ENCODE results near the gene HYAL3.

Gene HYAL3

DNA sequence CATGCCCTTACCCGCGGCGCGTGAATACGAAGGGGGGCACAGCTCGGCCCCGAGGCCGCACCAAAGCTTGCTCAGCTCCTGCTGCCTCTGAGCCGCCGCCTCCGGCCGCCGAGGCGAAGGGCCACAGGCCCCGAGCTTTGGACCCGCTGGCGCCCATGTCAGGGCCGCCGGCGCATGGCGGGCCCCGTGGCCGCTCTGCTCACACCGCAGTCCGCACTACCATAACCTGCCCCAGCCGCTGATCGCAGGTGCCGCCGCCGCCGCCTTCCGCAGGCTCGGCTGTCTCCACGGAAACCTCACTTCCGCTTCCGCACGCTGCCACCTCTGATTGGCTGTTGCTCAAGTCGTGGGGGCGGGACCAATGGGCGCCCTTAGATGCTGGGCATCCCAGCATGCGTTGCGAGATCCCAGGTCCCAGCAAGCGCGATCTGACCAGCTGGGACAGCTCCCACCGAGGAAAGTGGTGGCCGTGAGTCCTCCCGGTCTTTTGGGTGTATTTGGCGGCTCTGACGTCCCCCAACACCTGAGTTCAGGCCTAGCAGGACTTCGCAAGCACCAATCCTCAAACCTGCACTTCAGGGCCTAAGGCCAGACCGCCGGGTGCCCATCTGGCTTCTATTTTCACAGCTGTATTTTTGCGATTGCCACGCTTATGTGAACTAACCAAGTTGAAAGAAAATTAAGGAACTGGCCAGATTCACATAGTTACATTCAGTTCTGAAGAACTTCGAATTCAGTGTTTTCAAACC lies 28.9 kb upstream of the HYAL3 start, which contains the start of gene TUSC2:
TSS of gene TUSC2 (minus strand) at position 281 of the 749 bp plus-strand sequence. CDS start at position 157, 124 bp downstream.
- peak; percentile 96 for DNase-seq

DNA sequence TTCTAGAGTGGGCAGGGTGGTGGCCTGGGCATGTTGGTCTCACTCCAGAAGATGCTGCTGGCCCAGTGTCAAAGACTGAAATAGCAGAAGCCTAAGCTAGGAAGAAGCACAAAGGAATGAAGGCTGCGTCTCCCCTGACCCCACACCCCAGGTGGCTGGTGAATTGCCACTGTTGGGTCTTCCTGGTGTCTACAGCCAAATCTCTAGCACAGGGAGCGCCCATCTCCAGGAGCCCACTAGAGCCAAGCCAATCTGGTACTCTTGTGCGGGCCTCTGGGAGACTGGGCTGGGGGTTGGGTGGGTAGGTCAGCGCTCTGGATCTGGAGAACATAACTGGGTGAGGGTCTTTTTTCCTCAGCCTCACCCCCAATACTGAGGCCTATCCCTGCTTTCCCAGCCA lies 27.9 kb upstream of the HYAL3 start:
- DNase-seq = no peak

DNA sequence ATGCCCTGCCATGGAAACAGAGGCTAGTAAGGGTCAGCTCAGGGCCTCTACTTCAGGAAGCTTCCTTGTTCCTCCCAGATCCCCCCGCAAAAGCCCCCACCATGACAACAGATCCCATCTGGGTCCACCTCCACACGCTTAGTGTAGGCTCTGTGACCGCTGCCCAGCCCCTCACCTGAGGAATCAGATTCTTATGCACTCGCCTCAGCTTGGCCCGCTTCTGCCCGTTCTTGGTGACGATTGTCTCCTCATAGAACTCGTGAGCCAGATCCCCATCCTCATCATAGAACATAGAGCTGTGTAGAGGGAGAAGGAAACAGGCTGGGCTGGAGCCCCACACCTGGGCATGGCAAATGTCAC lies 27.0 kb upstream of the HYAL3 start:
- DNase-seq = no peak

DNA sequence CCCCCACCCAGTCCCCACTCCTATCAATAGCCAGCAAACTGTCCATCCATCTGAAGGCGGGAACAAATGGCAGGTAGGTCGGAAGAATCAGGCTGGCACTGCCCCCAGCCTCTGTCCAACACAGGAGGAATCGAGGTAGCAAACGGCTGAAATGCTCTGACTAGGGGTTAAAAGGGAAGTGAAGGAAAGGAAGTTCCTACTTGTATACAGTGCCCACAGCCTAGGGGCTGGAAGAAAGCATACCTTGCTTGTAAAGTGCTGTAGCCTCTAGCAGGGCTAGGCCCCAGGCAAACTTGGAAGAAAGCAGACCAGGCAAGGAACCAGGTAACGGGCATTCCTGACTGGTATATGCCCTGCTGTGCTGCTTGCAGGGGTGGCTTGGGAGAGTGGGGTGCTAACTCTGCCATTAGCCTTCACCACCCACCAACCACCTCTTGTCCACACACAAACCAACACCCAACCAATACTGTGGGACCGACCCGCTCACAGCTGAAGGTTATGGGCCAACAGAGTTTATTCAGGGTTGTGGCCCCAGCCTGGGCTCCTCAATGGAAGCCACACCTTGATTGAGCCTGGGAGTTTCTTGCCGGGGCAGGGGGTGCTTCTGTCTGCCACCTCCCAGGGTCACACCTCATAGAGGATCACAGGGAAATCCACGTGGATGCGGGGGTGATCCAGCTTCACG lies 26.4 kb upstream of the HYAL3 start:
- no peak for DNase-seq

DNA sequence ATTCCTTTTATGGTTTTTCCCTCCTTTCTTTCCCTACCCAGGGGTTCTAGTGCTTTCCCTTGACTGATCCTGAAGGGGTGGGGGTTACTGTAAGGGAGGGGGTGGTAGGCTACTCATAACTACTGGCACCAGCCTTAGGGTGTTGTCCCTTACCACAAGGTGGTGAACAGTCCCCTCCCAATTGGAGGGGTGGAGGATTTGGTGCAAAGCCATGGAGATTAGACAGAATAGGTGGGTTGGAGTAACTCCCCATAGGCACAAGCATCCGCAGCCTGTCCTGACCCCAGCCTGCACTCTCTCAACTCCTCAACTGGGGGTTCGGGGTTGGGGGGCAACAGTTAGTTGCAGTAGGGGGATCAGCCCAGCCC lies 25.9 kb upstream of the HYAL3 start:
- no peak for DNase-seq

DNA sequence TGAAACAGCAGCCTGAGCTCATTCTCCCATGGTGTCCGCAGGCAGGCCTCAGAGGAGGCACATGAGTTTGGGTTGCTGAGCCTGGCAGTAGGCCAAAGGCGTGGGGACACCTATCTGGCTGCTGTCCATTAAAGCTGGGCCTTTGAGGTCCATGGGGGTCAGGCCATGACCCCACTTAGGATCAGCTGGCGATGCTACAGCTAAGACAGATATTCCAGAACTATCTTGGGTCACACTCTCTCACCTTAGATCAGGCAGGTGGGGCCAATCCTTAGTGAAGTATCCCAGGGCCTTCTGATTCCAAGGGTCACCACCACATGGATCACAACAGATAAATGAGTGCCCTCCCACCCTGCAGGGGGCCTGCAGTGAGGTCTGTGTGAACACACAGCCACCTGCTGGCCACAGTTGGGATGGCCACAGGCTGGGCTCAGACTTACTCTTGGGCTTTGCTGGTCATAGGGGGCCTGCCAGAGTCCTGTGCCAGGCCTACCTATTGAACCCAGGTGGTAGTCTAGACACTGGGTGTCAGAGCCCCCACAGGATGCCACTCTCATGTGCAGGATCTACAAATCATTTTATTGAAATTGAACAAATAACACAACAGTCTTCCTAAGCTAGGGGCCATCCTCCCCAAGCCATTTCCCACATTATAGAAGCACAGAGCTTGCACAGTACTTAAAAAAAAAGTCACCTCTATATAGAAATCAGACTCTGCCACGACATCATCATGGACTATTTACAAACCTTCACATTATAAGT lies 25.3 kb upstream of the HYAL3 start:
- peak; percentile 37 for DNase-seq

DNA sequence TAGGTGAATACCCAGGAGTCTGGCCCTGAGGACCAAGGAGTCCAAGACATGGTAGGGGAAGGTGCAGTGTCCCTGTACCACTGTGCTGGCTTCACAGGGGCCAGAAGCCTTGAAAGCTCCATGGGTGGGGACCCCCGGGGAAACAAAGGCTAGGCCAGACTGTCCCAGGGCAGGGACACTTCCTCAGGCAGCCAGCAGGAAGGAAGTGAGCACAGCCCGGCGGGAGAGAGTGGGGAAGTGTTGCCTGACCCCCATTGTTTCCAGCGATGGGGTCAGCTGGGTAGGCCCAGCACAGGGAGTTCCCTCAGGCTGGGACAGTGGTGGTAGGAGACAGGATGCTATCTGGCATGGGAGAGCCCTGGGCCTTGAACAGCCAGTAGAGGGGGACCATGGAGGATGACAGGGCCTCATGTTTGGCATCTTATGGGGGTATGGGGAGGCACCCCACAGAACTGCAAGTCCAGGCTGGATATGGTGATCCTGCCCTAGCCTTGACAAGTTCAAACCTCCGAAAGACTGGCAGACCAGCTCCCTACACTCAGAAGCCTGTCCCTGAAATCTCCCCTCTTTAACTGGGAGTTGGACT lies 24.5 kb upstream of the HYAL3 start:
- DNase-seq = no peak

DNA sequence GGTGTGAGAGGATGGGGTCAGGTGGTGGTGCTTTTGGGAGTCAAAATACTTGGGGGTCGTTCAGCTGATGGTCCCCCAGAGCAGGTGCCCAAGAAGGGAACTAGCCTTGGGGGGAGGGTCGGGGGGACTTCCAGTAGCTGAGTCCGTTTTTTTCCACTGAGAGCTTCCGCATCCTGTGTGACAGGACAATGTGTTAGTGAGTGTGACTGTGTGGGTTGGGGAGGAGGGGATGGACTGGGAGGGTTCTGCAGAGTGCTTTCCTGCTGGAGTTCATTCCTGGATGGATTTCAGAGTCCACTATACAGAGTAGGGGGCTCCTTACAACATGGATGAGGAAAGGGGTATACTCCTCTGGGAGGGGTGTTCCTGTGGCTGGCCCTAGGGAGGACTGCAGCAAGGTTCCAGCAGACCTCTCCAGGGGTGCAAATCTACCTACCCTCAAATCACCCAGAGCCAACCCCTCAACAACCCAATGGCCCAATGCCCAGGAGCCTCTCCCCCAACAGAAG lies 23.9 kb upstream of the HYAL3 start:
- no peak for DNase-seq

DNA sequence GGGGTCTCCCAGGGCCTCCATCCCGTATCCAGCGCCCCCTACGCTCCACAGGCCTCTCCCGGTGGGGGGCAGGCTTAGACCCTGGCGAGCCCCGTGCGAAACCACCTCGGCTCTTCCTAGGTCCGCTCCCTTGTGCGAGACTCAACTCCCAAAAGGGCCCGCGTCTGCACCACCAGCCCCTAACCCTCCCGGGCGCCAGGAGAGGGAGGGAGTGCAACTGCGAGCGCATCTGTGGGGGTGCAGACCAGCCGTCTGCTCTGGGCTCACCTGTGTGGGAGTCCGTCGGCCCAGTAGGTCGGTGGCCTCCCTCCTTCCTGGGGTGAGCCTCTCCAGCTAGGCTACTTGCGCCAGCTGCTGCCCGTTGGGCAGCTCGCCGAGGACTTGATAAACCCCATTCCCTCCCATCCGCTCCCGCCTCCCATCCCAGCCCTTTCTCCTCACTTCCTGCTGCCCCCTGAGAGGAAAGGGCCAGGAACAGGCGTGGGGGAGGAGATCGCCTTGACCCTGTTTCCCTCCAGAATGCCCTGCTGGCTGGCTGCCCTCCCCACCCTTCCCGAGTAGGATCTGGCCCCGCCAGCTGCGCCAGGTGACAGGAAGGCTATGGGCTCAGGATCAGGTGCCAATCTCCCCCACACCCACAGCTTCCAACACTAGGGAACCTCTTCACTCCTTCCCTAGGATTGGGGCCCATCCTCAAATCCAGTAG lies 23.3 kb upstream of the HYAL3 start, which contains the start of gene HYAL2:
TSS of gene HYAL2 (minus strand) at position 360 of the 706 bp plus-strand sequence. CDS start 2,256 bp downstream, outside the sequence.
- no peak for DNase-seq

DNA sequence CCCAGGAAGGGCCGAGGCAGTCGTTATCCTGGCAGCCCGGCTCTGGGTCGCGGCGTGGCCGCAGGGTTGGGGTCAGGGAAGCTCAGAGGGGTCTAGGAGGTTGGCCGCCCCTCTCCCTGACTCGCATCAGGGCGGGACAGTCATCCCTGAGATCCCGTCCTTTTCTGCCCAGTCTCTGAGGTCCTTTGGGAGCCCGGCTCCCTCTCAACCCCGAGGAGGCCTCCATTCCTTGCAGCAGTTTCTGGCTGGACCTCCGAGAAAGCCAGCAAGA lies 22.8 kb upstream of the HYAL3 start:
- DNase-seq = no peak

DNA sequence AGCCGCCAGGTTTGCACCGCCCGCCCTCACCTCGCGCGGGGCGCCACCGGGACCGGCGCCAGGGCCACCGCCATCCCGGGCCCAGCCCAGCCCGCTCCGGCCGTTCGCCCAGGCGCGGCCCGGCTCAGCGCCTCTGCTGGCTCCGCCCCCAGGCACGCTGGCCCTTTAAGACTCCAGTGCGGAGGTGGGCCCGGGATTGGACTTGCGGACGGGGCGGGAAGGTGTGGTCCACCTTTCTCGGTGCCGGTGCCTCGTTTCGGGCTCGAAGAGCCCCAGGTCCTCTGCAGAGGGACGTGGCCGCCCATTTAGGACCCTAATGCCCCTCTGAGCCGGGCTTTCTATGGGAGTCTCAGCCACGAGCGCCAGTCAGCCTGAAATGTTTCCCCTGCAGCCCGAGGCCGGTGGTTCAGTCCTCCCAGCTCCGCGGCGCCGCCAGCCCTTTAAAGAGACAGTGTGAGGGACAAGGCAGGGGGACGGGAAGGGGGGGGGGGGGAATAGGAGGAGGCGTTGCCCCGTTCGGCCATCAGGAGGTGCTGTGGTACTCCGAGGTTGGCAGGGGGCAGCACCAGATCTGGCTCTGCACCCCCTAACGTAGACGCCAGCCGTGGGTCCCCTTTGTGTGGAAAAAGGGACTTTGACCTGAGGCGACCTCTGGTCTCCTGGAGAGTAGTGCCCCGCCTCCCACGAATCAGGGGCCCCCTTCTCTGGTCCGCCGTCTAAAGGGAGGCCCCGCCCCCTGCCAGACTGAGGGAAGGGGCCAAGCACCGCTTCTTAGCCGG lies 22.3 kb upstream of the HYAL3 start:
- peak; percentile 81 for DNase-seq

DNA sequence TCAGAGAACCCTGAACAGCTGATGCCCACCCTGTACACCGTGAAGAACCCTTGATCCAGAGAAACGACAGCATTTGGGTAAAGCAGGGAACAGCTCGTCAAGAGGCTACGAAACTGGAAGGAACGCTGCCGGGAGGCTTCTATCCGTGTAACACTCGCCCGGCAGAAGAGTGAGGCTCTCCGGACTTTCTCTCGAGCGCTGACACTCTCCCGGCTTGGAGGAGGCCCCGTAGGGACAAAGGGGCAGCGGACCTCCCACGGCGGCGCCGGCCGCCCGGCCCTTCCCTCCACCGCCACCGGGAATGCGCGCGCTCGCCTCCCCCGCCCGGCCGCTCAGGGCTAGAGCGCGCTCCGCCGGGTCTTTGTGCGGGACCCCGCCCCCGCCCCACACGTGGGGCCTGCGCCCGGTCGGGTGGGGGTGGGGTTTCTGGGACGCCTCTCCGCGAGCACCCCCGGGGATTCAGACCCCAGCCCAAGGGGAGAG lies 21.7 kb upstream of the HYAL3 start:
- DNase-seq = peak; percentile 14

DNA sequence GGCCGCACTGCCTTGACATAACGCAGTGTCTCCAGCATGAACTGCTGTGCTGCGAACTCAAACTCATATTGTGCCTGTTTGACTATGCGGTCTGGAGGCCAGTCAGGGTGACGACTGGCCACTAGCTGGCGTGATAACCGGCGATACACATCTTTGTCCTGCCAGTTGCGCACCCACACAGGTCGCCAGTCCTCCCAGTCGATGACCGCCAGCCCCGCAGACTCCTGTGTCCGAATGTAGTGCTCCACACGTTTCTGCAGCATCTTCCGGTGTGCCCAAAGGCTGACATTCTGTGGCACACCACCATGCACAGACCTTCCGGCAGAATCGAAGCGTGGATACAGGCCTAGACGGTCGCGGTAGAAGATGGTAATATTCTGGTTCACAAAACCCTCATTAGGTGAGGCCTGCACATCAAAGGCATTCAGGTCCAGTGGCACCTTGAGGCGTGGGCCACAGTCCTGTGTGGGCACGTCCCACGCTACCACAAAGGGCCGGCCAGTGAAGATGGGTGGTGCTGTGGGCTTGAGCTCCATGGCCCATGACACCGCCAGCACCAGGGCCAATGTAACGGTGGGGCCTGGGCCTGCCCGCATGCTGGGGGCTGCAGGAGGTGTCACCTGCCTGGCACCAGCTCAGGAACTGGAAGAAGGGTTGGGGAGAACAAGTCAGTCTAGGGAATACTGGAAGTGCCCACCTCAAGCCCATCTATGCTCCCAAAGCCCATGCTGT lies 20.9 kb upstream of the HYAL3 start:
- DNase-seq = no peak

DNA sequence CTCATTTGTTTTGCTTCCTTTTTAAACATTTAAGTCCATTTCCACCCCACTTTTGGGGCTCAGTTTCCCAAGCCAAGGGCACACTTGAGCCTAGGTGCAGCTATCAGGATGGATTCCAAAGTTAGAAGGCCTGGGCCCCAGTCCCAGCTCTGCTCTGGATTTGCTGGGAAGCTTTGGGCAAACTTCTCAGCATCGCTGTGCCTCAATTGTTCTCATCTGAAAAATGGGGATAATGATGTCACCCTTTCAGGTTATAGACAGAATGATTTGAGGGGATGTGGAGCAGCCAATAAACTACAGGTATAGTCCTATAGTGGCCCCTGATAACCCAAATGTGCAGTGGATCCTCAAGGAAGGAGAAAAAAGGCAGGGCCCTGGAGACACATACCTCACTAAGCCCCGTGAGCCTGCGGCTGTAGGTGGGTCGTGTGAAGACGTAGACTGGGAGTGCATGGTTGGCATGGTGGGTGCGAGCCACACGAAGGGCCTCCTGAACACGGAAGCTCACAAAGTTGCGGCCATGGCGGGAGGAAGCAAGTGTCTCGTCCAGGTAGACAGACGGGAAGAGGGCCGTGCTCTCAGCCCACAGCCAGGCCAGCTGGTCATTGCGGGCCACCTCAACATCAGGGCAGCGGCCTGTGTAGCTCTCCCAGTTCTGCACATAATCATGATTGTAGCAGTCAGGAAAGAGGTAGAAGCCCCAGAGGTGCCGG lies 20.1 kb upstream of the HYAL3 start:
- no peak for DNase-seq

DNA sequence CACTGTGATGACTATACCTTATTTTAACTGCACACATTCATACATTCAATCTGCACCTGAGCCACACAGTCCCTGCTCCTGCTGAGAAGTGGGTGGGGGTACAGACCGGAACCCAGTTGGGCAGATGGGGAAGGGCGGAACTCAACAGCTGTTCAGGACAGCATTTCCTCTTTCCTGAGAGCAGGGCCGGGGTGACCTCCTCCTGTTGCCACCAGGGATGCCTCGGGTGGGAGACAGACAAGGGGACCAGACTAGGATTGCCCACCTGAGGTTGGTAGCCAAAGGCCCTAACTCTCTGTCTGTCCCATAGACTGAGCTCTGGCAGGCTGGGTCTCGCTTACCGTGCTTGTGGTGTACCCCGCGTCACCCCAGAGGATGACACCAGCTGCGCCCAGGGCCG lies 19.4 kb upstream of the HYAL3 start:
- no peak for DNase-seq

DNA sequence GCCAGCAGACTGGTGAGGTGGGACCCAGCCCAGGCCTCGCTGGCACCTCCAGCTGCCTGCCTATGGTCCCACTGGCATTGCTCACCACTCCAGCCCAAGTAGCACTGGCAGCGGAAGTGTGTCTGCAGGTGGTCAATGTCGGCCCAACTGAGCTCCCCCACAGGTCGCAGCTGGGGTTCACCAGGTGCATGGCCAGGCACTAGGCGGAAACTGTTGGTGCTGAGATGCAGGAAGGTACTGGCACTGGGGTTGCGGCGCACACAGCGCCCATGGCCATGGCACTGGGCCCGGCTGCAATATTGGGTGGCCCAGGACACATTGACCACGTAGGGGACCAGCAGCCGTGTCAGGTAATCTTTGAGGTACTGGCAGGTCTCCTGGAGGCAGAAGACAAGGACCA lies 19.0 kb upstream of the HYAL3 start:
- no peak for DNase-seq

DNA sequence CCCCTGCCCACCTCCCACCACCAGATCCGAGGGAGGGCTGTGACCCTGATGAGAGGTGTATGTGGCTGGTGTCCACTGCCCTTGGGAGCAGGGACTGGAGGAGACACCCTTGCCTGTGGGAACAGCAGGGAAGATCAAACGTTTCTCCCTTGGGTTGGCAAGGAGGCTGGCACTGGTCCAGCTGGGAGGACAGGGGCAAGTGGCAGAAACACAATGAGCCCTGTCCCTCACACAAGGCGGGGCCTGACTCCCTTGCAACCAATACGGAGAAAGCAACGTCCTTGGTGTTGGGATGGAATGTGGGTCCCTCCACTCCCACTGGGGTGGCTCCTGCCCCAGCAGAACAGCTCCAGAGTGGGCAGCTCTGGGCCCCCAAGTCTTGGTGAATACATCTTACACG lies 18.1 kb upstream of the HYAL3 start:
- DNase-seq = no peak

DNA sequence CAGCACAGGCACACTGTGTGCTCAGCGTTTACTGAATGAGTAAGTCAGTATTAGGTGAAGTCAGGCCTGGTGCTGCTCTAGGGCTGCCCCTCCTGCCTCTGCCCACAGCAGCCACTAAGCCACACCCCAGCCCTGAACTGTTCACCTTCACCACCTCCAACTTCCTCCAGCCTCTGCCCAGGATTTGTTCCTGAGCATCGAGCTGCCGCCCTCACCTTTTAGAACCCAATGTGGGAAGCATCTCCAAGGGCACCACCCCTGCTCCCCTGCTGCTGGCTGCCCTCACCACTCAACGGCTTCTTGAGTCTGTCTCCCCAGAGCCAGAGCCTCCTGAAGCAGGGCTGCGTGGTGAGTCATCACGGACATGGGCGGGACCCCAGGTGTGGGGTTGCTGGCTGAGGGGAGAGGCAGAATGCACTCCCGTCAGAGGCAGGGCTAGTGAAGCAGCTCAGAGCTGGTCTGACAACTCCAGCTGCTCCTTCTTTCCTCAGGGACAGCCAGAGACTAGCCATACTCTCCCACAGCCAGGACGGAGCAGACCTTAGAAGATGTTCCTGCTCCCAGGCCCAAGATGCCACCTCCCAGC lies 17.5 kb upstream of the HYAL3 start:
- DNase-seq = no peak

DNA sequence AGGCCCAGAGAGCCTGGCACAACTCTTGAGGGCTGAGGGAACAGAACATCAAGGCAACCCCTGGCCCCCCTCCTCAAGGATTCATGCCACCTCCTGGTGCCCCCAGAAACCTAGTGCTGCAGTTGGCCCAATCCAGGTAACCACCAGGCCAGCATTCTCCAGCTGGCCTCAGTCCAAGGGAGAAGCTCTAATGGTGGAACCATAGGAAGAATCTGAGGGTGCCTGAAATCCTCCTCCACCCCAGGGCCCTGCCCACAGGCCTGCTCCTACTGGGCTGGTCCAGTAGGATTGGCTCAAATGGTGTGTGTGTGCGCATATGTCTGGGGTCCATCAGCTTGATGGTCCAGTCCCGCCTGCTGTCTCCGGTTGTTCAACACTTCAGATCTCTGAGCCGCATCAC lies 15.6 kb upstream of the HYAL3 start:
- DNase-seq = no peak

DNA sequence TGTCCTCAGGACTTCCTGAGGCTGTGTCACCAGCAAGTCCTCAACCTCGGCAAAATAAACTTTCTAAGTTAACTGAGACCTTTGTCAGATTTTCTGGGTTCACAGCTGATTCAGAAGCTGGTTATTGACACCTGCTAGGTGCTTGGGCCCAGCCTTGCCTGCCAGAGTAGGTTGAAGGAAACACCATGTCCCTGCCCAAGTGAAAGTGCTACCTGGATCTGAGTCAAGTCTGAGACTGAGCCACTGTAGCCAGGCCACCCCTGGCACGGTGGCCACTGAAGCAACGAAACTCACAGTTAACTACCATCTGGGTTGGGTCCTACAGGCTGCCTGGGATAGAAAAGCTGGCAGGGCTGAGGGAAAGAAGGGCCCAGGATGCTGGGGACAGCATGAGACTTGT lies 15.1 kb upstream of the HYAL3 start:
- no peak for DNase-seq
